GM23338 (cell line): ENCODE measurements around the gene PTPRN2. TPM values are rescaled to one million over a fixed set of nuclear protein-coding genes. Genes with fewer than 3 reads are reported as not detected.

Experiments
- ATAC-seq: fragments of 200-7000 bp; cut with Tn5 transposase; 3 replicates; pipeline ENCODE4 v1.9.1; 2020
- DNase-seq: peaks from one replicate; pipeline ENCODE4 v3.0.0-alpha.2; 2015; ENCODE audit warnings: low spot score
- H2AFZ ChIP-seq: fragments of 200-600 bp; sonication (generic); 2 replicates; pipeline ENCODE4 v1.8.0; 2016; ENCODE audit warnings: antibody characterized with exemption, mild to moderate bottlenecking, moderate library complexity
- H3F3A ChIP-seq: fragments of 200-600 bp; sonication (generic); replicated peaks from 2 replicates; pipeline ENCODE4 v1.8.0; 2017; ENCODE audit warnings: antibody characterized with exemption, mixed run types, low read depth
- H3K27ac ChIP-seq: fragments of 200-600 bp; sonication (generic); 2 replicates; pipeline ENCODE4 v1.6.1; 2016; ENCODE audit warnings: low read depth
- H3K27me3 ChIP-seq: fragments of 200-600 bp; sonication (generic); 2 replicates; pipeline ENCODE4 v1.8.0; 2016; ENCODE audit warnings: mild to moderate bottlenecking, mixed run types, moderate library complexity; ENCODE audit not compliant: insufficient read depth
- H3K36me3 ChIP-seq: fragments of 200-600 bp; sonication (generic); 2 replicates; pipeline ENCODE4 v1.8.0; 2016; ENCODE audit warnings: mild to moderate bottlenecking; ENCODE audit not compliant: insufficient read depth
- H3K4me1 ChIP-seq: fragments of 200-600 bp; sonication (generic); 2 replicates; pipeline ENCODE4 v1.8.0; 2016; ENCODE audit warnings: mild to moderate bottlenecking, moderate library complexity; ENCODE audit not compliant: insufficient read depth
- H3K4me2 ChIP-seq: fragments of 200-600 bp; sonication (generic); 2 replicates; pipeline ENCODE4 v1.7.1; 2017; ENCODE audit warnings: mixed run types
- H3K4me3 ChIP-seq: fragments of 200-600 bp; sonication (generic); 2 replicates; pipeline ENCODE4 v1.6.1; 2016; ENCODE audit warnings: mixed run types
- H3K79me2 ChIP-seq: fragments of 200-600 bp; sonication (generic); replicated peaks from 2 replicates; pipeline ENCODE4 v1.8.0; 2017; ENCODE audit warnings: mild to moderate bottlenecking; ENCODE audit not compliant: insufficient read depth
- H3K9me2 ChIP-seq: fragments of 200-600 bp; sonication (generic); 2 replicates; pipeline ENCODE4 v1.8.0; 2017; ENCODE audit not compliant: insufficient read depth
- H4K20me1 ChIP-seq: fragments of 200-600 bp; sonication (generic); replicated peaks from 2 replicates; pipeline ENCODE4 v1.8.0; 2017; ENCODE audit warnings: mild to moderate bottlenecking; ENCODE audit not compliant: insufficient read depth
- H3K27ac Mint-ChIP-seq: 2 replicates; pipeline ENCODE4 v1.8.0; 2020; ENCODE audit warnings: inconsistent platforms, mild to moderate bottlenecking, moderate library complexity, mixed read lengths
- H3K27me3 Mint-ChIP-seq: 3 replicates; pipeline ENCODE4 v1.8.0; 2022; ENCODE audit warnings: low read depth, mild to moderate bottlenecking, moderate library complexity, mixed read lengths, inconsistent platforms; ENCODE audit not compliant: insufficient read depth, poor library complexity
- H3K36me3 Mint-ChIP-seq: 3 replicates; pipeline ENCODE4 v1.8.0; 2021; ENCODE audit warnings: low read depth, mild to moderate bottlenecking, inconsistent platforms, moderate library complexity, mixed read lengths
- H3K4me1 Mint-ChIP-seq: 3 replicates; pipeline ENCODE4 v1.8.0; 2020; ENCODE audit warnings: mild to moderate bottlenecking, inconsistent platforms, mixed read lengths
- H3K4me3 Mint-ChIP-seq: 3 replicates; pipeline ENCODE4 v1.8.0; 2021; ENCODE audit warnings: moderate library complexity, mild to moderate bottlenecking, inconsistent platforms, mixed read lengths
- H3K9me3 Mint-ChIP-seq: 3 replicates; pipeline ENCODE4 v1.8.0; 2020; ENCODE audit warnings: moderate library complexity, mild to moderate bottlenecking, inconsistent platforms, mixed read lengths
- CREB1 ChIP-seq: fragments of 250-450 bp; sonication (Bioruptor Pico); IDR thresholded peaks from 2 replicates; pipeline ENCODE4 v1.5.0; 2020; ENCODE audit warnings: low read depth, mild to moderate bottlenecking, moderate library complexity
- CTCF ChIP-seq, 2 experiments: fragments of 200-600 bp in 1 of 2; sonication (generic) in 1 of 2; conservative IDR thresholded peaks; 2 replicates each; pipeline versions ENCODE4 v1.5.1 to v1.6.1; 2016 to 2017; ENCODE audit warnings: antibody characterized with exemption in 2 of 2, low read depth in 2 of 2, mild to moderate bottlenecking in 2 of 2, moderate library complexity in 1 of 2
- EZH2 ChIP-seq: fragments of 200-600 bp; sonication (generic); IDR thresholded peaks from one replicate; pipeline ENCODE4 v1.8.0; 2017; ENCODE audit warnings: antibody characterized with exemption, mild to moderate bottlenecking, low read depth; ENCODE audit not compliant: unreplicated experiment
- EZH2phosphoT487 ChIP-seq: fragments of 200-600 bp; sonication (generic); IDR thresholded peaks from one replicate; pipeline ENCODE4 v1.8.1; 2018; ENCODE audit warnings: antibody characterized with exemption; ENCODE audit not compliant: unreplicated experiment
- JUNB ChIP-seq: IDR thresholded peaks from one replicate; pipeline ENCODE4 v1.6.1; 2016; ENCODE audit warnings: antibody characterized with exemption; ENCODE audit not compliant: unreplicated experiment
- NANOG ChIP-seq: IDR thresholded peaks from 2 replicates; pipeline ENCODE4 v1.6.1; 2016; ENCODE audit warnings: antibody characterized with exemption, borderline replicate concordance
- POLR2AphosphoS5 ChIP-seq: IDR thresholded peaks from 2 replicates; pipeline ENCODE4 v1.6.1; 2016; ENCODE audit warnings: antibody characterized with exemption, low read depth
- STAT1 ChIP-seq: IDR thresholded peaks from one replicate; pipeline ENCODE4 v1.6.1; 2016; ENCODE audit warnings: antibody characterized with exemption; ENCODE audit not compliant: unreplicated experiment
- ZNF114 ChIP-seq: fragments of 250-450 bp; sonication (Bioruptor Pico); IDR thresholded peaks from 2 replicates; pipeline ENCODE4 v1.5.0; 2020; ENCODE audit warnings: mild to moderate bottlenecking, moderate library complexity
- ZNF331 ChIP-seq: fragments of 250-450 bp; sonication (Bioruptor Pico); IDR thresholded peaks from 2 replicates; pipeline ENCODE4 v1.5.0; 2020; ENCODE audit warnings: low read depth, mild to moderate bottlenecking, moderate library complexity
- polyA plus RNA-seq: library from polyadenylated mRNA; unstranded; fragments of >200 nt; fragmentation: Nextera tagmentation; extraction: Ambion mirVana; gene quantifications from 2 replicates; pipeline ENCODE4 v1.2.1, GENCODE V29; 2016
- total RNA-seq: library from RNA; depleted of rRNA; stranded (reverse); fragments of >200 nt; shearing (Covaris generic); gene quantifications from 2 replicates; pipeline ENCODE4 v1.2.3, GENCODE V29; 2014
- TF ChIP-seq, protein P1 (sequence below): fragments of 250-450 bp; sonication (Bioruptor Pico); IDR thresholded peaks from 2 replicates; pipeline ENCODE4 v1.5.0; 2020; ENCODE audit warnings: mild to moderate bottlenecking, moderate library complexity
- TF ChIP-seq, protein P2 (sequence below): IDR thresholded peaks from one replicate; pipeline ENCODE4 v1.6.1; 2018; ENCODE audit warnings: antibody characterized with exemption; ENCODE audit not compliant: unreplicated experiment
- TF ChIP-seq, protein P3 (sequence below): IDR thresholded peaks from 2 replicates; pipeline ENCODE4 v1.6.1; 2016; ENCODE audit warnings: antibody characterized with exemption

The PTPRN2 gene
- total and polyA plus RNA-seq, 2 experiments from 2014 or later = 0.87 to 4.0 TPM

DNA sequence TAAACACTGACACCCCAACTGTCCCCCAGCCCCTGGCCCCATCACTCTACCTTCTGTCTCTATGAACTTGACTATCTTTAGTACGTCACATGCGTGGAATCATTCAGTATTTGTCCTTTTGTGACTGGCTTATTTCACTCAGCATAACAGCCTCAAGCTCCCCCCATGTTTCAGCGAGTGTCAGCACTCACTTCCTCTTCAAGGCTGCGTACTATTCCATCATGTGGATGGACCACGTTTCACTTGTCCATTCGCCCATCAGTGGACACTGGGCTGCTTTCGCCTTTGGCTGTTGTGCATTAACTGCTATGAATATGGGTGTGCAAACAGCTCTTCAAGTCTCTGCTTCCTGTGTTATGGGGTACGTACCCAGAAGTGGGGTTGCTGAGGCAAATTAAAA lies 100.7 kb downstream of the PTPRN2 start:
- no peak overlapping the region for H3K27ac ChIP-seq
- ATAC-seq = no peak
- Mint-ChIP-seq H3K4me1 (peaks cover 3% of the 10 kb centered on the region; the same call in 1 of the 3 replicates), H3K36me3 (peaks cover 19% of the 10 kb centered on the region), H3K27ac (no peak overlapping the region), H3K9me3 (peaks cover 77% of the 10 kb centered on the region), H3K27me3 (peaks cover 6% of the 10 kb centered on the region), H3K4me3 (no peak overlapping the region)
- H3K4me2 ChIP-seq = no peak overlapping the region
- no peak for TF ChIP-seq STAT1
- TF ChIP-seq EZH2 = no peak
- TF ChIP-seq CTCF (conservative IDR thresholded peaks at IDR 0.05; ENCODE audit: low read depth in 2 of 2) = no peak
- no peak for TF ChIP-seq NANOG
- TF ChIP-seq, protein P1, sequence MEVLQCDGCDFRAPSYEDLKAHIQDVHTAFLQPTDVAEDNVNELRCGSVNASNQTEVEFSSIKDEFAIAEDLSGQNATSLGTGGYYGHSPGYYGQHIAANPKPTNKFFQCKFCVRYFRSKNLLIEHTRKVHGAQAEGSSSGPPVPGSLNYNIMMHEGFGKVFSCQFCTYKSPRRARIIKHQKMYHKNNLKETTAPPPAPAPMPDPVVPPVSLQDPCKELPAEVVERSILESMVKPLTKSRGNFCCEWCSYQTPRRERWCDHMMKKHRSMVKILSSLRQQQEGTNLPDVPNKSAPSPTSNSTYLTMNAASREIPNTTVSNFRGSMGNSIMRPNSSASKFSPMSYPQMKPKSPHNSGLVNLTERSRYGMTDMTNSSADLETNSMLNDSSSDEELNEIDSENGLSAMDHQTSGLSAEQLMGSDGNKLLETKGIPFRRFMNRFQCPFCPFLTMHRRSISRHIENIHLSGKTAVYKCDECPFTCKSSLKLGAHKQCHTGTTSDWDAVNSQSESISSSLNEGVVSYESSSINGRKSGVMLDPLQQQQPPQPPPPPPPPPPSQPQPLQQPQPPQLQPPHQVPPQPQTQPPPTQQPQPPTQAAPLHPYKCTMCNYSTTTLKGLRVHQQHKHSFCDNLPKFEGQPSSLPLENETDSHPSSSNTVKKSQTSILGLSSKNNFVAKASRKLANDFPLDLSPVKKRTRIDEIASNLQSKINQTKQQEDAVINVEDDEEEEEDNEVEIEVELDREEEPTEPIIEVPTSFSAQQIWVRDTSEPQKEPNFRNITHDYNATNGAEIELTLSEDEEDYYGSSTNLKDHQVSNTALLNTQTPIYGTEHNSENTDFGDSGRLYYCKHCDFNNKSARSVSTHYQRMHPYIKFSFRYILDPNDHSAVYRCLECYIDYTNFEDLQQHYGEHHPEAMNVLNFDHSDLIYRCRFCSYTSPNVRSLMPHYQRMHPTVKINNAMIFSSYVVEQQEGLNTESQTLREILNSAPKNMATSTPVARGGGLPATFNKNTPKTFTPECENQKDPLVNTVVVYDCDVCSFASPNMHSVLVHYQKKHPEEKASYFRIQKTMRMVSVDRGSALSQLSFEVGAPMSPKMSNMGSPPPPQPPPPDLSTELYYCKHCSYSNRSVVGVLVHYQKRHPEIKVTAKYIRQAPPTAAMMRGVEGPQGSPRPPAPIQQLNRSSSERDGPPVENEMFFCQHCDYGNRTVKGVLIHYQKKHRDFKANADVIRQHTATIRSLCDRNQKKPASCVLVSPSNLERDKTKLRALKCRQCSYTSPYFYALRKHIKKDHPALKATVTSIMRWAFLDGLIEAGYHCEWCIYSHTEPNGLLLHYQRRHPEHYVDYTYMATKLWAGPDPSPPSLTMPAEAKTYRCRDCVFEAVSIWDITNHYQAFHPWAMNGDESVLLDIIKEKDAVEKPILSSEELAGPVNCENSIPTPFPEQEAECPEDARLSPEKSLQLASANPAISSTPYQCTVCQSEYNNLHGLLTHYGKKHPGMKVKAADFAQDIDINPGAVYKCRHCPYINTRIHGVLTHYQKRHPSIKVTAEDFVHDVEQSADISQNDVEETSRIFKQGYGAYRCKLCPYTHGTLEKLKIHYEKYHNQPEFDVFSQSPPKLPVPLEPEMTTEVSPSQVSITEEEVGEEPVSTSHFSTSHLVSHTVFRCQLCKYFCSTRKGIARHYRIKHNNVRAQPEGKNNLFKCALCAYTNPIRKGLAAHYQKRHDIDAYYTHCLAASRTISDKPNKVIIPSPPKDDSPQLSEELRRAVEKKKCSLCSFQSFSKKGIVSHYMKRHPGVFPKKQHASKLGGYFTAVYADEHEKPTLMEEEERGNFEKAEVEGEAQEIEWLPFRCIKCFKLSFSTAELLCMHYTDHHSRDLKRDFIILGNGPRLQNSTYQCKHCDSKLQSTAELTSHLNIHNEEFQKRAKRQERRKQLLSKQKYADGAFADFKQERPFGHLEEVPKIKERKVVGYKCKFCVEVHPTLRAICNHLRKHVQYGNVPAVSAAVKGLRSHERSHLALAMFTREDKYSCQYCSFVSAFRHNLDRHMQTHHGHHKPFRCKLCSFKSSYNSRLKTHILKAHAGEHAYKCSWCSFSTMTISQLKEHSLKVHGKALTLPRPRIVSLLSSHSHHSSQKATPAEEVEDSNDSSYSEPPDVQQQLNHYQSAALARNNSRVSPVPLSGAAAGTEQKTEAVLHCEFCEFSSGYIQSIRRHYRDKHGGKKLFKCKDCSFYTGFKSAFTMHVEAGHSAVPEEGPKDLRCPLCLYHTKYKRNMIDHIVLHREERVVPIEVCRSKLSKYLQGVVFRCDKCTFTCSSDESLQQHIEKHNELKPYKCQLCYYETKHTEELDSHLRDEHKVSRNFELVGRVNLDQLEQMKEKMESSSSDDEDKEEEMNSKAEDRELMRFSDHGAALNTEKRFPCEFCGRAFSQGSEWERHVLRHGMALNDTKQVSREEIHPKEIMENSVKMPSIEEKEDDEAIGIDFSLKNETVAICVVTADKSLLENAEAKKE = no peak
- no peak for TF ChIP-seq CREB1
- TF ChIP-seq, protein P2, sequence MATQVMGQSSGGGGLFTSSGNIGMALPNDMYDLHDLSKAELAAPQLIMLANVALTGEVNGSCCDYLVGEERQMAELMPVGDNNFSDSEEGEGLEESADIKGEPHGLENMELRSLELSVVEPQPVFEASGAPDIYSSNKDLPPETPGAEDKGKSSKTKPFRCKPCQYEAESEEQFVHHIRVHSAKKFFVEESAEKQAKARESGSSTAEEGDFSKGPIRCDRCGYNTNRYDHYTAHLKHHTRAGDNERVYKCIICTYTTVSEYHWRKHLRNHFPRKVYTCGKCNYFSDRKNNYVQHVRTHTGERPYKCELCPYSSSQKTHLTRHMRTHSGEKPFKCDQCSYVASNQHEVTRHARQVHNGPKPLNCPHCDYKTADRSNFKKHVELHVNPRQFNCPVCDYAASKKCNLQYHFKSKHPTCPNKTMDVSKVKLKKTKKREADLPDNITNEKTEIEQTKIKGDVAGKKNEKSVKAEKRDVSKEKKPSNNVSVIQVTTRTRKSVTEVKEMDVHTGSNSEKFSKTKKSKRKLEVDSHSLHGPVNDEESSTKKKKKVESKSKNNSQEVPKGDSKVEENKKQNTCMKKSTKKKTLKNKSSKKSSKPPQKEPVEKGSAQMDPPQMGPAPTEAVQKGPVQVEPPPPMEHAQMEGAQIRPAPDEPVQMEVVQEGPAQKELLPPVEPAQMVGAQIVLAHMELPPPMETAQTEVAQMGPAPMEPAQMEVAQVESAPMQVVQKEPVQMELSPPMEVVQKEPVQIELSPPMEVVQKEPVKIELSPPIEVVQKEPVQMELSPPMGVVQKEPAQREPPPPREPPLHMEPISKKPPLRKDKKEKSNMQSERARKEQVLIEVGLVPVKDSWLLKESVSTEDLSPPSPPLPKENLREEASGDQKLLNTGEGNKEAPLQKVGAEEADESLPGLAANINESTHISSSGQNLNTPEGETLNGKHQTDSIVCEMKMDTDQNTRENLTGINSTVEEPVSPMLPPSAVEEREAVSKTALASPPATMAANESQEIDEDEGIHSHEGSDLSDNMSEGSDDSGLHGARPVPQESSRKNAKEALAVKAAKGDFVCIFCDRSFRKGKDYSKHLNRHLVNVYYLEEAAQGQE = no peak
- TF ChIP-seq ZNF114 (CRISPR knock-in tag) = no peak
- TF ChIP-seq EZH2phosphoT487 = no peak
- no peak for TF ChIP-seq JUNB
- TF ChIP-seq ZNF331 = no peak
- TF ChIP-seq POLR2AphosphoS5 = no peak
- TF ChIP-seq, protein P3, sequence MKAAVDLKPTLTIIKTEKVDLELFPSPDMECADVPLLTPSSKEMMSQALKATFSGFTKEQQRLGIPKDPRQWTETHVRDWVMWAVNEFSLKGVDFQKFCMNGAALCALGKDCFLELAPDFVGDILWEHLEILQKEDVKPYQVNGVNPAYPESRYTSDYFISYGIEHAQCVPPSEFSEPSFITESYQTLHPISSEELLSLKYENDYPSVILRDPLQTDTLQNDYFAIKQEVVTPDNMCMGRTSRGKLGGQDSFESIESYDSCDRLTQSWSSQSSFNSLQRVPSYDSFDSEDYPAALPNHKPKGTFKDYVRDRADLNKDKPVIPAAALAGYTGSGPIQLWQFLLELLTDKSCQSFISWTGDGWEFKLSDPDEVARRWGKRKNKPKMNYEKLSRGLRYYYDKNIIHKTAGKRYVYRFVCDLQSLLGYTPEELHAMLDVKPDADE = no peak
- H3K27me3 ChIP-seq = no peaks in the 10 kb centered on the region
- no peaks in the 10 kb centered on the region for H3K9me2 ChIP-seq
- H3K4me1 ChIP-seq = no peaks in the 10 kb centered on the region
- no peak for DNase-seq
- H3K4me3 ChIP-seq = no peak overlapping the region
- H3F3A ChIP-seq = no peaks in the 10 kb centered on the region
- H3K79me2 ChIP-seq = no peaks in the 10 kb centered on the region
- H2AFZ ChIP-seq = no peak overlapping the region
- H3K36me3 ChIP-seq = no peaks in the 10 kb centered on the region
- H4K20me1 ChIP-seq = no peaks in the 10 kb centered on the region
